ENCODE measurements around the gene CATSPER3.

DNA sequence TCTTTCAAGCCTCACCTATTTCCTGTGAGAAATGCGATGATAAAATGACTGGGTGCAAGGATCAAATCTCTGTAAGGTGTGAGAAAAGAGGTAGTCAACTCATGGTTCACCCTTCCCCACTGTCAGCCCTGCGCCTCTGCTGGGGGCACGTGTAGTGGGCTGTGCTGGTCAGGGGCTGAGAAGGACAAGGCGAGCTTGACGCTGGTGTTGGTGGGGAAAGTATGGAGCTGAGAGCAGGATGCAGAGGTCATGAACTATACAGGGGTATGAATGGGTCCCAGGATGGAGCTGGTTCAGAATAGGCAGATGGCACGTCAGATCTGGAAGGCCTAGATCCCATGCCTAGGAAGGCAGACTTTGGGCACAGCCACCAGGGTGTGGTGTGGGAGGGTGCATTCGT lies 45.7 kb downstream of the CATSPER3 start:
- TF ChIP-seq POLR2A (IDR thresholded peaks at IDR 0.05) = no peak
- TF ChIP-seq, protein P1, sequence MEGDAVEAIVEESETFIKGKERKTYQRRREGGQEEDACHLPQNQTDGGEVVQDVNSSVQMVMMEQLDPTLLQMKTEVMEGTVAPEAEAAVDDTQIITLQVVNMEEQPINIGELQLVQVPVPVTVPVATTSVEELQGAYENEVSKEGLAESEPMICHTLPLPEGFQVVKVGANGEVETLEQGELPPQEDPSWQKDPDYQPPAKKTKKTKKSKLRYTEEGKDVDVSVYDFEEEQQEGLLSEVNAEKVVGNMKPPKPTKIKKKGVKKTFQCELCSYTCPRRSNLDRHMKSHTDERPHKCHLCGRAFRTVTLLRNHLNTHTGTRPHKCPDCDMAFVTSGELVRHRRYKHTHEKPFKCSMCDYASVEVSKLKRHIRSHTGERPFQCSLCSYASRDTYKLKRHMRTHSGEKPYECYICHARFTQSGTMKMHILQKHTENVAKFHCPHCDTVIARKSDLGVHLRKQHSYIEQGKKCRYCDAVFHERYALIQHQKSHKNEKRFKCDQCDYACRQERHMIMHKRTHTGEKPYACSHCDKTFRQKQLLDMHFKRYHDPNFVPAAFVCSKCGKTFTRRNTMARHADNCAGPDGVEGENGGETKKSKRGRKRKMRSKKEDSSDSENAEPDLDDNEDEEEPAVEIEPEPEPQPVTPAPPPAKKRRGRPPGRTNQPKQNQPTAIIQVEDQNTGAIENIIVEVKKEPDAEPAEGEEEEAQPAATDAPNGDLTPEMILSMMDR (IDR thresholded peaks at IDR 0.05) = no peak

Measured in heart left ventricle (tissue), 13 donors.